HG03460 (cell line): ENCODE data around the gene MRFAP1L1.

Source experiments
- ATAC-seq: cut with Tn5 transposase; IDR thresholded peaks from one replicate; pipeline ENCODE4 v1.9.1; 2021; ENCODE audit not compliant: unreplicated experiment

Gene MRFAP1L1

DNA sequence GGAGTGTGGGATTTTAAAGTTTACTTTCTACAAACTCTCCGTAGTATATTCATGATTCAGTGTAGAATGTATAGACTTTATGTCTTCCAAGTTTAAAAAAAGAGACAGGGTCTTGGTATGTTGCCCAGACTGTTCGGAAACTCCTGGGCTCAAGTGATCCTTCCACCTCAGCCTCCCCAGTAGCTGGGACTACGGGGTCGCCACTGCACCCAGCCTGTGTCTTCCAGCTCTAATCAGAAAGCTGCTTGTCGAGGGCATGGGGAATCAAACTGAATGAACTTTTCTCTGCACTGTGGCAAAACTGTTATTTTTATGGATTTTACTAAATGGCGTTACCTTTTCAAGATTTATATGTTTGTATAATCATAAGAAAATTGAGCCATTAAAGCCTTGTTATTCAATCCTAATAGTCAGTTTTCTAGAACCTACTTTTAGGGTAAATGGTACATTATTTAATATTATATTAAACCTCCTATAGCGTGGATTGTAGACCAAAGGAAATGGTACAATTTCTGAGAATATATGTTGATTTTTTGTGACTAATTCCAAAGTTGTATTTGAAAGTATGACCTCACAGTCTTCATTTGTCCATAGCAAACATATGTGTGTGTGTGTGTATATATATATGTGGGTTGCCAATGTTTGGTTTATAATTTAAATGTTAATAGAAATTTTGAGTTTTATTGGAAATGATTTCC, 7.4 kb upstream of the MRFAP1L1 start:
- no peak for ATAC-seq

DNA sequence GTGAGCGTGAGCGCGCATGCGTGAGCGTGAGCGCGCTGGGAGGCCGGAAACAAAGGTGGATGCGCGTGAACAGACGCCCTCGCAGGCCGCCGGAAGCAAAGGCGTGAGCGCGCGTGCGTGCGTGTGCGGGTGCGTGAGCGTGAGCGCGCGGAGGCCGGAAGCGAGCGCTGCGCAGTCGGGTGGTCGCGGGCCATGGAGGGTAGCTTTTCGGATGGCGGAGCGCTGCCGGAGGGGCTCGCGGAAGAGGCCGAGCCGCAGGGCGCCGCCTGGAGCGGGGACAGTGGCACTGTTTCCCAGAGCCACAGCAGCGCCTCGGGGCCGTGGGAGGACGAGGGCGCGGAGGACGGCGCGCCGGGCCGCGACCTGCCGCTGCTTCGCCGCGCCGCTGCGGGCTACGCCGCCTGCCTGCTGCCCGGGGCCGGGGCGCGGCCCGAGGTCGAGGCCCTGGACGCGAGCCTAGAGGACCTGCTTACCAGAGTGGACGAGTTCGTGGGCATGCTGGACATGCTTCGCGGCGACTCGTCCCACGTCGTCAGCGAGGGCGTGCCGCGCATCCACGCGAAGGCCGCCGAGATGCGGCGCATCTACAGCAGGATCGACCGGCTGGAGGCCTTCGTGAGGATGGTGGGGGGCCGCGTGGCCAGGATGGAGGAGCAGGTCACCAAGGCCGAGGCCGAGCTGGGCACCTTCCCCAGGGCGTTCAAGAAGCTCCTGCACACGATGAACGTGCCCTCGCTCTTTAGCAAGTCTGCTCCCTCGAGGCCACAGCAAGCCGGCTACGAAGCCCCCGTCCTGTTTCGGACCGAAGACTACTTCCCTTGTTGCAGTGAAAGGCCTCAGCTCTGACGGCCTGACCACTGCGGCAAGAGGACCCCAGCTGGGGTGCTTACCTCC, 6.6 kb upstream of the MRFAP1L1 start, which contains the start of gene BLOC1S4:
Gene BLOC1S4 (plus strand): TSS at position 157 of the 894 bp plus-strand sequence. CDS start 36 bp downstream, at position 193.
- peak; percentile 80 for ATAC-seq

DNA sequence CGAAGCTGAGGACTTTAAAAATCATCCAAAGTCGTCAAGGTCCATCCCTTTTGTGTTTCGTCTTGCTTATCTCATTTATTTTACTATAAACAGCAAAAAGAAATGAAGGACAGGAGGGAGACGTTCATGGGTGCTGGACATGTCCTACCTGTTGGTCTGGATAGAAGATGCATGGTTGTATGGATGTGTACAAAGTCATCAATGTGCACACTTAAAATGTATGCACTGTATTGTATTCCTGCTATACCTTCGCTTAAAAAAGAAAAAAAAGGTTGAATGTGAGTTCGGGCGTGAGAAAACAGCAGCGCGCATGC, 6.0 kb upstream of the MRFAP1L1 start:
- ATAC-seq: no peak

DNA sequence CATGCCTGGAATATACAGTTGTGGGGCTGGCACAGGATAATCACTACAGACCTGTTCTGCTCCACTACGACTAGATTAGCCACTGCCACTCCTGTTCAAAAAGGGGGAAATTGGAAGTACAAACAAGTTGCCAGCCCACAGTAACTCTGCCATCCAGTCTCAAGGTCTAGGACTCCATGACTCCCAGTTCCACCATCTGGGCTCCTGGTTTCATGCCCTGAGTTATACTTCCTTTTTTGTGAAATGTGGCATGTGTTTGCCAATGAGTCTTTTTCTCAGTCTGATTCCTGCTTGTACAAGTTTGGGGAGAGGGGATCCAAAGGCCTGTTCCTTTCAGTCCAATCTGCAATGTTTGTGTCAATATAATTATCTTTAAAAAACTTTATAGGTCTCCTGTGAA, 5.3 kb upstream of the MRFAP1L1 start:
- no peak for ATAC-seq

GRCh38 chr4:6710996-6711395, 1.3 kb upstream of the MRFAP1L1 start:
- no peak for ATAC-seq

DNA sequence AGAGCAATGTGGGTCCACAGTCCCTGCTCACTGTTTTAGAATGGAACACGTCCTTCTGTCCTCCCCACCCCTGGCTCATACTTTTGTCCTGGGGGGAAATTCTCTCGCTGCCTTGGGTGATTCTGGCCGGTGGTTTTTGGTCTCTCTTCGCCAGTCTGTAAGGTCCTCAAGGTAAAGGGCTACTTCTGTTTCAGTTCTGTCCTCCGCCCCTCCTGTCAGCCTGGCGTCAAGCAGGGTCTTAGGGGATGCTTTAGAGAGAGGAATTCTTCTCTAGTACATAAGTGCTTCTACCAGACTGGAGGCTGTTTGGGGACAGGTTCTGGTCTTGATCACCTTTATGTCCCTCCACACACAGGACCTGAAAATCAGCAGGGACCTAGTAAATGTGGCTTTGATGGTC, 617 bp upstream of the MRFAP1L1 start:
- peak; percentile 6 for ATAC-seq

DNA sequence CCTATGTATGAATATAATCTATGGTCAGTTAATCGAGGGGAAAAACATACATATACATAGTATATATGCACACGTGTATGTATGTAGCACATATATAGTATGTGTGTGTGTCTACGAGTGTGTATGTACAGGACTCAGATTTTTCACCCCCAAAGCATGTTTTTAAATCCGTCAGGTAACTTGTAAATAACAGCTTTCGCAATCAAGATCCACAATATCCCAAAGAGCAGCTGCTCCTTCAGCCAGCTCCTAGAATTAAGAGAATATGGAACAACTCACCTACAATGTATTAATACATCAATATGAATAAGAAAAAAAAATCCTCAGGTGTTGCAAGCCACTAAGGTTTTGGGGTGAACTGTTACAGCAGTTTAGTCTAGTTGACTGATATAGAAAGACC, 3.5 kb downstream of the MRFAP1L1 start:
- no peak for ATAC-seq

- ATAC-seq: no peak
Observed at GRCh38 chr4:6705646-6706045, 4.0 kb downstream of the MRFAP1L1 start.

GRCh38 chr4:6703786-6704185, 5.9 kb downstream of the MRFAP1L1 start:
- ATAC-seq: no peak

DNA sequence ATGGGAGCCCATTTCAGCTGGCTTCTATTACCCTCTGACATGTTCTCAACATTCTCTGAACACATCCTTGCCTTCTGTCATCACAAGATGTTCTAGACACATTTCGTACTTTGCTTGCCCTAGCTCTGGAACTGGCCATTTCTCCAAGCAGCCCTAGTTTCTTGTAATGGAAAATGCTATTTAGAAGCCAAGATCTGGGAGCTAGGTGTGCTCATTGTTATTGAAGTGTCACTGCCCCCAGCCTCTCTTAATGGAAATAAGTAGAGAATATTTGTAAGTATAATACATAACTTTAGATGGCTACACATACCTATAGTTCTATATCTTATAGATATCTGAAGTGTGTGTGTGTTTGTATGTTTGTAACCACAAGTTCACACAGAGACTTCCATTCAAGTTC, 6.9 kb downstream of the MRFAP1L1 start:
- no peak for ATAC-seq

DNA sequence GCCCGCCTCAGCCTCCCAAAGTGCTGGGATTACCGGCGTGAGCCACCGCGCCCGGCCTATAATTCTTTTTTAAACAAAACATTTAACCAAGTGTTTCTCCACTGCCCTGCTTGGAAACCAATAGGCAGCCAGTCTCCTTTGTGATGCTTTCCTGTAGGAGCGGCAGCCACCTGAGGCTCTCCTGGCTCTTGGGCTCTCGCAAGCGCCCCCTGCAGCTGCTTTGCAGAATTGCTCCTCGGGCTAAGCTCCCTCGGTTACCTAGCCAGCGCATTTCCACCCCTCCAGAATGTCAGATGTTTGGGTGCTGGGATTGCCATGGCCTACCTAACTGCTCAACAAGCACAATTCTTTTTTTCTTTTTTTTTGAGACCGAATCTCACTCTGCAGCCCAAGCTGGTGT, 8.3 kb downstream of the MRFAP1L1 start:
- ATAC-seq: no peak

- no peak for ATAC-seq
Observed at GRCh38 chr4:6699903-6700302, 9.8 kb downstream of the MRFAP1L1 start.

GRCh38 chr4:6699388-6699787, 10.3 kb downstream of the MRFAP1L1 start:
- ATAC-seq: no peak

DNA sequence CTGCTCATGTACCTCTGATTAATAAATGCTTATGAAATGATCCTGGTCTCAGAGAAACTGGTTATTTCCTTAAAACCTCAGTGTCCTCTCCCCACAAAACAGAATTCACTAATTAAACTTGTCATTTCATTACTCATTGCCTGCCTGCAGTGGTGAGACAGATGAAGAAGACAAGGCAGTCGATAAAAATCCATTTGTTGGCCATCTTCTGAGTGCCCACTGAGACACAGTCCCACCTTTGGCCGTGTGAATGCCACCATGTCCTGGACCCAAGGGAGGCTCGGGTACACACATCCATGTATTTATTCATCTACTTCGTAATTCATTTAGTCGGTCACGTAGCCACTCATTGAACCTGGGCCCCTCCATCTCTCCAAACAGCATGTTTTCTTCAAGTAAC, 12.5 kb downstream of the MRFAP1L1 start:
- ATAC-seq: no peak

GRCh38 chr4:6696611-6697010, 13.1 kb downstream of the MRFAP1L1 start:
- ATAC-seq: no peak

DNA sequence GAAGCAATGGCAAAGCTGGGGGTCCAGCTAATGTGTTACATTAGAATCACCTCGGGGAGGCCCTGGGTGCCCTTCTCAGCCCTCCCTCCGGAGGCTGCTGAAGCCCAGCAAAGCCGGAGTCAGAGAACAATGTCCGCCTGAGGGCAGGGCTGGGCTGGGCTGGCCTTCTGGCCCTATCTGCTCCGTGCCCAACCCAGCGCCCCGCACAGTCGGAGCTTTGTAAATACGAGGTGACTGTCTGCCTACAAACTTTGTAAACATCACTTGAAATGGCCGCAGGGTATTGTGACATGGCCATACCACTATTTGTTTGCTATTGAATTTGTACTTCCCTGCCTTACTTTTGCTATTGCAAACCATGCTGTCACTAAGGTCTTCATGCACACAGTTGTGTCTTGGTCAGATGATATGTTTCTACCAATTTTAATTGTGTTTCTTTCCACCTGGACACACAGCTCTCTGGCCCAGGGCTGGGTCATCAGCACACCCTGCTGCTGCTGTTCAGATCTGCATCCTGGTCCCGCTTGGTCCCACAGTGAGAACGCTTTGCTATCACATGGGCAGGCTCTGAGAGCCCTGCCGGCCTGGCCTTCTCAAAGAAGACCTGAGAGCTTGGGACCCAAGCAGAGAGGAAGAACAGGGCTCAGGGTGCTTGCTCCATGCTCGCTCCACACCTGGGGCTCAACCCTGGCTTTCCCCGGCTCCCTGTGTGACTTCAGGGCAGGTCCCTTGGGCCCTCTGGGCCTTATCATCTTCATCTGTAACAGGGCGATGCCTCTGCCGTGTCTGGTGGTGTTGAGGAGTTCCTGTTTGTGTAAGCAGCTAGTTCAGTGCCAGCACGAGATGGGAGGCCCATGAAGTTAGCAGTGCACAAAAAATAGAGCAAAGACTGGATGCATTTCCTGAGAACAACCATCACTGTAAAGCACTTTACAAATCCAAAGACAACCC, 13.7 kb downstream of the MRFAP1L1 start:
- no peak for ATAC-seq

GRCh38 chr4:6694177-6694901, 15.3 kb downstream of the MRFAP1L1 start:
- no peak for ATAC-seq

DNA sequence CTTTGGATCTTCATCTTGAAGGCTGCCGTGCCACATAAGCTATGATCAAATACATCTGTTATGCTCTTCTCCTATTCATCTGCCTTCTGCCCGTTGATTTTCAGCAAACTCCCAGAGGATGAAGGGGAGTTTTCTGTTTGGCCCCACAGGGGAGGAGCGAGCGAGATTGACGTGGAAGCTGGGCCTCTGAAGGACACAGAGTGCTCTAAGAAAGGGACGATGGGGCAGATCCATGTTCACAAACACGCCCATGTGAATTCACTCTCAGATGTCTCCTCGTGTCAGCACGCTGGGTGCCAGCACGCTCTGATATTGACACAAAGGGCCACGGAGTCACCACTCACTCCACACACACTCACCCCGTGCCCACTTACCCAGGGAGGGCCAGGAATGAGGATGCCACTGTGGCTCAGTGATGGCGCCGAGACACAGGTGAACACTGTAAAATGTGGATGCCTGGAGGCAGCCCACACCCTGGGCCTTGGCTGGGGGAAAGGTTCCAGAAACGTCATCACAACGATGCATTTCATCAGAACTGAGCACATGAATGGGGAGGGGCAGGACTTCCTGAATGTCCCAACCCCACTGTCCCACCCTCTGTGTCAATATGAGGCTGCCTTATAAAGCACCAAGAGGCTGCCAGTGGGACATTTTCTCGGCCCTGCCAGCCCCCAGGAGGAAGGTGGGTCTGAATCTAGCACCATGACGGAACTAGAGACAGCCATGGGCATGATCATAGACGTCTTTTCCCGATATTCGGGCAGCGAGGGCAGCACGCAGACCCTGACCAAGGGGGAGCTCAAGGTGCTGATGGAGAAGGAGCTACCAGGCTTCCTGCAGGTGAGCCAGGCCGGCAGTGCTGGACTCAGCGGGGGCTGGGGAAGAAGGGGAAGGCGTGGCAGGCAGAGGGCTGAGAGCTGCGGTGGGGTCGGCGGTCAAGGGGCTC, 16.2 kb downstream of the MRFAP1L1 start, which contains the start of gene S100P:
Gene S100P (plus strand): TSS at position 648 of the 946 bp plus-strand sequence. CDS start 55 bp downstream, at position 703.
- no peak for ATAC-seq

- ATAC-seq: no peak
Observed at GRCh38 chr4:6692806-6693205, 16.9 kb downstream of the MRFAP1L1 start.
